ENCODE results near the gene STXBP4.

The STXBP4 gene

DNA sequence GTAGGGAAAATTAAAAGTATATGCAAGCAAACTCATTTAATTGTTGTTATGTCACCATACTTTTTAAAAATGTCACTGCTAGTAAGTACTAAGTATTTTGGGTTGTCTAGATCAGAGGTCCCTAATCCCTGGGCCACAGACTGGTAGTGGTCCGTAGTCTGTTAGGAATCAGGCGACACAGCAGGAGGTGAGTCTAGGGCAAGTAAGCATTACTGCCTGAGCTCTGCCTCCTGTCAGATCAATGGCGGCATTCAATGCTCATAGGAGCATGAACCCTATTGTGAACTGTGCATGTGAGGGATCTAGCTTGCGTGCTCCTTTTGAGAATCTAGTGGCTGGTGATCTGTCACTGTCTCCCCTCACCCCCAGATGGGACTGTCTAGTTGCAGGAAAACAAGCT, 21.6 kb downstream of the STXBP4 start:
- ATAC-seq (no peak), DNase-seq (no peak)
- H3K4me3 Mint-ChIP-seq, result no peak overlapping the region
- no peaks in the 10 kb centered on the region for H3K27me3 Mint-ChIP-seq
- no peaks in the 10 kb centered on the region for H3K9me3 Mint-ChIP-seq
- H3K27ac Mint-ChIP-seq, result no peak overlapping the region
- H3K4me1 Mint-ChIP-seq, result no peaks in the 10 kb centered on the region

DNA sequence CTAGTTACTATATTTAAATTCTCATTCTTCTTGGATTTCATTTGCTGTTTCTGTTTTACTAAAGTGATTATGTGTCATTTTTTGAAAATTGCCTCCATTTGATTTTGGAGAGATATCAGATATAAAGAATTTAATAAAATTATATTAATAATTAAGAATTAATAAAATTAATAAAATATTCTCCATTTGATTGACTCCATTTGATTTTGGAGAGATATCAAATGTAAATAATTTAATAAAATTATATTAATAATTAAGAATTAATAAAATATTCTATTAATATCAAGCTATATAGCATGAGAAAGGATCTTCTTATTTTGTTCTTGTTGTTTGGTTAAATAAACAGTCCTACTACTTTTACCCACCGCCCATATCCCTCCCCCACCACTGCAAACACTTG, 23.0 kb downstream of the STXBP4 start:
- Mint-ChIP-seq H3K4me1 (no peaks in the 10 kb centered on the region), H3K9me3 (no peaks in the 10 kb centered on the region), H3K27me3 (no peaks in the 10 kb centered on the region), H3K27ac (no peak overlapping the region), H3K4me3 (no peak overlapping the region)
- ATAC-seq, result no peak
- no peak for DNase-seq

GRCh38 chr17:54992797-54993639, 24.5 kb downstream of the STXBP4 start:
- H3K27me3 Mint-ChIP-seq, result no peaks in the 10 kb centered on the region
- DNase-seq, result peak in 1 of 2 donors; percentile 14
- no peaks in the 10 kb centered on the region for H3K4me1 Mint-ChIP-seq
- ATAC-seq, result peak; percentile 48
- no peak overlapping the region for H3K27ac Mint-ChIP-seq
- no peak overlapping the region for H3K4me3 Mint-ChIP-seq
- H3K9me3 Mint-ChIP-seq, result no peaks in the 10 kb centered on the region

- Mint-ChIP-seq H3K27ac (no peak overlapping the region), H3K9me3 (no peaks in the 10 kb centered on the region)
These were observed 27.9 kb downstream of the STXBP4 start for GRCh38 chr17:54996441-54996840.

GRCh38 chr17:55002458-55002857, 33.9 kb downstream of the STXBP4 start:
- DNase-seq (no peak), ATAC-seq (no peak)
- H3K4me3 Mint-ChIP-seq, result no peak overlapping the region

More at GRCh38 chr17:54996441-54996840, 27.9 kb downstream of the STXBP4 start:
- no peaks in the 10 kb centered on the region for H3K4me1 Mint-ChIP-seq
- DNase-seq (no peak), ATAC-seq (no peak)
- no peaks in the 10 kb centered on the region for H3K27me3 Mint-ChIP-seq
- H3K4me3 Mint-ChIP-seq, result no peak overlapping the region

DNA sequence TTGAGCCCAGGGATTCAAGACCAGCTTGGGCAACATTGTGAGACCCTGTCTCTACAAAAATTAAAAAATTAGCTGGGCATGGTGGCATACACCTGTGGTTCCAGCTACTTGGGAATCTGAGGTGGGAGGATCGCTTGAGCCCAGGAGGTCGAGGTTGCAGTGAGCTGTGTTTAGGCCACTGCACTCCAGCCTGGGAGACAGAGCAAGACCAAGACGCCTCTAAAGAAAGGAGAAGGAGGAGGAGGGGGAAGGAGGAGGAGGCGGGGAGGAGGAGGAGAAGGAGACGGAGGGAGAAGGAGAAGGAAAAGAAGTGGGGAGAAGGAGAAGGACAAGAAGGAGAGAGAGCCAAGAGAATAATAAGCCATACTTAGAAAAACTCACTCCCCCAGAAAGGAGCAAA, 35.9 kb downstream of the STXBP4 start:
- no peaks in the 10 kb centered on the region for H3K27me3 Mint-ChIP-seq
- no peak overlapping the region for H3K4me3 Mint-ChIP-seq
- H3K27ac Mint-ChIP-seq, result no peak overlapping the region
- DNase-seq (no peak), ATAC-seq (no peak)
- no peaks in the 10 kb centered on the region for H3K9me3 Mint-ChIP-seq
- no peaks in the 10 kb centered on the region for H3K4me1 Mint-ChIP-seq

More at GRCh38 chr17:55002458-55002857, 33.9 kb downstream of the STXBP4 start:
- no peaks in the 10 kb centered on the region for H3K9me3 Mint-ChIP-seq
- H3K4me1 Mint-ChIP-seq, result no peaks in the 10 kb centered on the region
- no peaks in the 10 kb centered on the region for H3K27me3 Mint-ChIP-seq
- no peak overlapping the region for H3K27ac Mint-ChIP-seq

- ATAC-seq (no peak), DNase-seq (no peak)
- Mint-ChIP-seq H3K9me3 (no peaks in the 10 kb centered on the region), H3K27me3 (no peaks in the 10 kb centered on the region), H3K27ac (no peak overlapping the region), H3K4me3 (no peak overlapping the region), H3K4me1 (no peaks in the 10 kb centered on the region)
These were observed 37.0 kb downstream of the STXBP4 start for GRCh38 chr17:55005520-55005919.

- Mint-ChIP-seq H3K9me3 (no peaks in the 10 kb centered on the region), H3K4me1 (no peaks in the 10 kb centered on the region), H3K4me3 (no peak overlapping the region), H3K27me3 (no peaks in the 10 kb centered on the region), H3K27ac (no peak overlapping the region)
- no peak for ATAC-seq
- DNase-seq, result no peak
These were observed 55.1 kb downstream of the STXBP4 start for GRCh38 chr17:55023626-55024025.

DNA sequence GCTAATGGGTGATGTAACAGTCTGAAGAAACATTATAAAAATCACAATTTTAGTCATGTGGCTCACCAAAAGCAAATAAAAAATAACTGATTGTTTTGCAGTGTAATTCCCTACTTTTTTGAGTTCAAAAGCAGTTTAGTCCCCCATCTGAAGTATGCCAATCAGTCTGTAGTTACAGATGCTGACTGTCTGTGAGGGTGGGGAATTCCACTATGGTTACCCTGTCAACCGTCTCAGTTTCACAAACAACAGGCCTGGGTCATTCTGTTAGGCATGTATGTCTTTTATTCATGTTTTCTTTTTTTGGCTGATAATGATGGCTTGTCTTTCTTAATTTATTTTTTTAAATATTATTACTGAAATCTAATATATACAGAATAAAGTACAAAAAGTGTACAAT, 69.3 kb downstream of the STXBP4 start:
- H3K4me3 Mint-ChIP-seq, result no peak overlapping the region
- H3K4me1 Mint-ChIP-seq, result no peaks in the 10 kb centered on the region
- peak; percentile 99 for ATAC-seq
- H3K27me3 Mint-ChIP-seq, result no peaks in the 10 kb centered on the region
- no peaks in the 10 kb centered on the region for H3K9me3 Mint-ChIP-seq
- DNase-seq, result peak; percentile 21 to 38
- peak overlapping the region in 1 of 2 donors; percentile 25 for H3K27ac Mint-ChIP-seq

GRCh38 chr17:55038291-55038690, 69.7 kb downstream of the STXBP4 start:
- no peaks in the 10 kb centered on the region for H3K9me3 Mint-ChIP-seq
- no peaks in the 10 kb centered on the region for H3K27me3 Mint-ChIP-seq
- no peaks in the 10 kb centered on the region for H3K4me1 Mint-ChIP-seq
- no peak overlapping the region for H3K27ac Mint-ChIP-seq
- H3K4me3 Mint-ChIP-seq, result no peak overlapping the region
- no peak for DNase-seq
- no peak for ATAC-seq

- no peak for DNase-seq
- ATAC-seq, result no peak
- Mint-ChIP-seq H3K4me3 (no peak overlapping the region), H3K27ac (peak overlapping the region in 1 of 2 donors; percentile 50), H3K9me3 (no peaks in the 10 kb centered on the region), H3K27me3 (no peaks in the 10 kb centered on the region), H3K4me1 (no peaks in the 10 kb centered on the region)
These were observed 72.0 kb downstream of the STXBP4 start for GRCh38 chr17:55040611-55041010.

DNA sequence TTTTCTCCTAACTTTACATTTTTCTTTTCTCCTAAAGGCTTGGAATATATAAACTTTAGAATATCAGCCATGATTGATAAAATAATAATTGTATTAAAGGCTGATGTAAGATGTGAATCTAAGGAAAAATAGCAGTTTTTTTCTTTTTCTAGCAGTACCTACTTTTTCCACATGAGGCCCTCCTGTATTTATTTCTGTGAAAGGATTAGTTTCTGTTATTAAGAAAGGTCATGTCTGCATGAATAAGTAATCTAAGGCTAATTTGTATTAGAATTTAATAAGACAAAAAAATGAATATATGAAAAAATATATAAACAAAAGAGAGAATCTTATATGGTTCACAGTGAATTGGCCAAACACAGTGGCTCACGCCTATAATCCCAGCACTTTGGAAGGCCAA, 85.3 kb downstream of the STXBP4 start:
- Mint-ChIP-seq H3K27ac (no peak overlapping the region), H3K4me1 (no peaks in the 10 kb centered on the region), H3K4me3 (no peak overlapping the region), H3K27me3 (no peaks in the 10 kb centered on the region), H3K9me3 (no peaks in the 10 kb centered on the region)
- DNase-seq, result no peak
- ATAC-seq, result no peak

- Mint-ChIP-seq H3K9me3 (no peaks in the 10 kb centered on the region), H3K4me1 (no peaks in the 10 kb centered on the region), H3K27me3 (no peaks in the 10 kb centered on the region), H3K4me3 (no peak overlapping the region), H3K27ac (no peak overlapping the region)
- no peak for ATAC-seq
- DNase-seq, result no peak
These were observed 85.9 kb downstream of the STXBP4 start for GRCh38 chr17:55054429-55054828.

DNA sequence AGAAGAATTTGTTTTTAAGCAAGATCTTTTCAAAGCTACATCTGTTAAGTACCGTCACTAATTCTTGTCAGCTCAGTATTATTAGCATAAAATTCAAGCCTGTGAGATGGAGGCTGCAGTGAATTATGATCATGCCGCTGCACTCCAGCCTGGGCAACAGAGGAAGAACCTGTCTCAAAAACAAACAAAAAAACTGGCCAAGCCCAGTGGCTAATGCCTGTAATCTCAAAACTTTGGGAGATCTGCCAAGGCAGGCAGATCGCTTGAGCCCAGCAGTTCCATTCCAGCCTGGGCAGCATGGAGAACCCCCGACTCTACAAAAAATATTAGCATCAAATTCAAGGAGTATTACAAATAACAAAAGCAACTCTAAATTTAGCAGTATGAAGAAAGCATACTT, 88.0 kb downstream of the STXBP4 start:
- Mint-ChIP-seq H3K27me3 (no peaks in the 10 kb centered on the region), H3K27ac (no peak overlapping the region), H3K9me3 (no peaks in the 10 kb centered on the region), H3K4me1 (no peaks in the 10 kb centered on the region), H3K4me3 (no peak overlapping the region)
- DNase-seq (no peak), ATAC-seq (no peak)

GRCh38 chr17:55057184-55057583, 88.6 kb downstream of the STXBP4 start:
- no peak for DNase-seq
- Mint-ChIP-seq H3K4me1 (no peaks in the 10 kb centered on the region), H3K9me3 (no peaks in the 10 kb centered on the region), H3K27ac (no peak overlapping the region), H3K27me3 (no peaks in the 10 kb centered on the region), H3K4me3 (no peak overlapping the region)
- no peak for ATAC-seq

- ATAC-seq, result no peak
- no peaks in the 10 kb centered on the region for H3K4me1 Mint-ChIP-seq
- H3K9me3 Mint-ChIP-seq, result no peaks in the 10 kb centered on the region
These were observed 91.2 kb downstream of the STXBP4 start for GRCh38 chr17:55059724-55060123.

DNA sequence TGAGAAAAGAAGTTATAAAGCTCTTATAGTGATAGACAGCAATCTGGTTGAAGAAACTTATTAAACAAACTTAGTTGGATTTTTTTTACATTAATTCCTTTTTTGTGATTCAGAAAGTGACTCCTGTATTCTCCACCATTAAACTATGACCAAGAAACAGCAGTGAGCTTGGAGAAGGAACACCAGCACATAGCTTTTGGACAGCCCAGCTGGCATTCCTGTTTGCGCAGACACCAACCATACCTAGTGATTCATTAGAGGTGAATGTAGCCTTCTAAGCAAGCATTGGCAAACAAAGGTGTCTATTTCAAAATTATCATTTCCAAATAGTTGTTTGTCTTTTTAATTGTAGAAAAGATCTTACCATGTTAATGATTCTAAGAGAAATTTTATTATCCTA, 94.4 kb downstream of the STXBP4 start:
- Mint-ChIP-seq H3K9me3 (no peaks in the 10 kb centered on the region), H3K4me1 (no peaks in the 10 kb centered on the region), H3K27ac (no peak overlapping the region), H3K27me3 (no peaks in the 10 kb centered on the region), H3K4me3 (no peak overlapping the region)
- DNase-seq (no peak), ATAC-seq (no peak)

More at GRCh38 chr17:55059724-55060123, 91.2 kb downstream of the STXBP4 start:
- Mint-ChIP-seq H3K4me3 (no peak overlapping the region), H3K27ac (no peak overlapping the region), H3K27me3 (no peaks in the 10 kb centered on the region)
- no peak for DNase-seq

Data from stimulated activated naive CD8-positive, alpha-beta T cell treated with anti-CD3 and anti-CD28 coated beads, Interleukin-15, amount 100 ng/mL, for 72 hours (primary cell).